BLaER1 treated with 17β-estradiol and CSF1 and Interleukin-3, amounts not matched to agents 10 nM and 100 nM (cell line): ENCODE measurements around the gene PRR18.

Experiments used
- H3K27ac ChIP-seq, 11 experiments: shearing (Covaris generic); formaldehyde crosslinking; 2 replicates each; pipeline ENCODE4 v1.8.1; 2022
- H3K27me3 ChIP-seq, 11 experiments: shearing (Covaris generic); formaldehyde crosslinking; 2 replicates each; pipeline ENCODE4 v1.8.1; 2022
- H3K36me3 ChIP-seq, 11 experiments: shearing (Covaris generic); formaldehyde crosslinking; 2 replicates each; pipeline ENCODE4 v1.8.1; 2022
- H3K4me1 ChIP-seq, 10 experiments: shearing (Covaris generic); formaldehyde crosslinking; 2 replicates each; pipeline ENCODE4 v1.8.1; 2022
- H3K4me2 ChIP-seq, 11 experiments: shearing (Covaris generic); formaldehyde crosslinking; 2 replicates each; pipeline ENCODE4 v1.8.1; 2022
- H3K4me3 ChIP-seq, 10 experiments: shearing (Covaris generic); formaldehyde crosslinking; 2 replicates each; pipeline ENCODE4 v1.8.1; 2022
- H3K9ac ChIP-seq, 11 experiments: shearing (Covaris generic); formaldehyde crosslinking; 2 replicates each; pipeline ENCODE4 v1.8.1; 2022
- H3K9me3 ChIP-seq, 11 experiments: shearing (Covaris generic); formaldehyde crosslinking; replicated peaks in 1 of 11; 2 replicates each; pipeline ENCODE4 v1.8.1; 2022
- H4K20me1 ChIP-seq, 11 experiments: shearing (Covaris generic); formaldehyde crosslinking; 2 replicates each; pipeline ENCODE4 v1.8.1; 2022
- Cebpa-rat ChIP-seq, 11 experiments: shearing (Covaris generic); IDR thresholded peaks; 2 replicates each; pipeline ENCODE4 v1.8.1; 2022

Gene PRR18

GRCh38 chr6:166336847-166337246, 28.7 kb upstream of the PRR18 start:
- Histone ChIP-seq H3K9me3 (no peaks in the 10 kb centered on the region; a peak in 1 of 22 replicates), H3K4me3 (peak overlapping the region in 1 of 10 experiments; percentile 18; a peak in 1 of 20 replicates), H4K20me1 (peaks cover 52 to 97% (median 93%) of the 10 kb centered on the region in 11 experiments; a peak in 19 of 22 replicates), H3K27ac (no peak overlapping the region), H3K4me1 (peaks cover 62 to 97% (median 89%) of the 10 kb centered on the region in 10 experiments), H3K9ac (no peak overlapping the region), H3K27me3 (no peaks in the 10 kb centered on the region), H3K4me2 (peak overlapping the region in 8 of 11 experiments; percentile 17 to 92 (median 56); a peak in 15 of 22 replicates), H3K36me3 (peaks cover 32 to 74% (median 64%) of the 10 kb centered on the region in 11 experiments)
- TF ChIP-seq Cebpa-rat (IDR thresholded peaks at IDR 0.05): no peak

- H3K36me3 ChIP-seq: peaks cover 32 to 73% (median 63%) of the 10 kb centered on the region in 11 experiments
- TF ChIP-seq Cebpa-rat (IDR thresholded peaks at IDR 0.05): no peak
- no peak overlapping the region for H3K4me3 ChIP-seq
- no peaks in the 10 kb centered on the region for H3K27me3 ChIP-seq
- H3K4me2 ChIP-seq: peak overlapping the region in 5 of 11 experiments; percentile 9 to 98 (median 91); a peak in 9 of 22 replicates
- H3K27ac ChIP-seq: no peak overlapping the region
- peaks cover 57 to 96% (median 83%) of the 10 kb centered on the region in 10 experiments for H3K4me1 ChIP-seq
- no peak overlapping the region for H3K9ac ChIP-seq
- H3K9me3 ChIP-seq: no peaks in the 10 kb centered on the region; a peak in 1 of 22 replicates
- peaks cover 48 to 100% (median 96%) of the 10 kb centered on the region in 11 experiments; a peak in 21 of 22 replicates for H4K20me1 ChIP-seq
These were observed 27.4 kb upstream of the PRR18 start for GRCh38 chr6:166335378-166336302.

DNA sequence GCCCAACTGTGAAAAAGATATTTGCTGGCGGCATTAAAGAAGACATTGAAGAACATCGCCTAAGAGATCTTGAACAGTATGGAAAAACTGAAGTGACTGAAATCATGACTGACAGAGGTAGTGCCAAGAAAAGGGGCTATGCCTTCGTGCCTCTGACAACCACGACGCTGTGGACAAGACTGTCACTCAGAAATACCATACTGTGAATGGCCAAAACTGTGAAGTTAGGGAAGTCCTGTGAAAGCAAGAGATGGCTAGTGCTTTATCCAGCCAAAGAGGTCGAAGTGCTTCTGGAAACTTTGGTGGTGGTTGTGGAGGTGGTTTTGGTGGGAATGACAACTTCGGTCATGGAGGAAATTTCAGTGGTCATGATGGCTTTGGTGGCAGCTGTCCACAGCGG, 26.7 kb upstream of the PRR18 start:
- no peaks in the 10 kb centered on the region; a peak in 1 of 22 replicates for H3K9me3 ChIP-seq
- H3K9ac ChIP-seq: no peak overlapping the region
- H3K36me3 ChIP-seq: peaks cover 32 to 71% (median 61%) of the 10 kb centered on the region in 11 experiments
- no peaks in the 10 kb centered on the region for H3K27me3 ChIP-seq
- peaks cover 50 to 90% (median 76%) of the 10 kb centered on the region in 10 experiments for H3K4me1 ChIP-seq
- peak overlapping the region in 2 of 11 experiments; percentile 76 to 81; a peak in 1 of 22 replicates for H3K27ac ChIP-seq
- peaks cover 45 to 100% (median 96%) of the 10 kb centered on the region in 11 experiments; a peak in 21 of 22 replicates for H4K20me1 ChIP-seq
- TF ChIP-seq Cebpa-rat (IDR thresholded peaks at IDR 0.05): no peak
- H3K4me3 ChIP-seq: no peak overlapping the region
- H3K4me2 ChIP-seq: peak overlapping the region; percentile 86 to 98 (median 93); a peak in 16 of 22 replicates

GRCh38 chr6:166333172-166333995, 25.2 kb upstream of the PRR18 start:
- H3K4me2 ChIP-seq: peak overlapping the region; percentile 86 to 98 (median 93)
- H3K9ac ChIP-seq: peak overlapping the region; percentile 3 to 69 (median 57); a peak in 19 of 22 replicates
- H3K4me1 ChIP-seq: peaks cover 35 to 76% (median 62%) of the 10 kb centered on the region in 10 experiments
- no peak for TF ChIP-seq Cebpa-rat (IDR thresholded peaks at IDR 0.05)
- H3K36me3 ChIP-seq: peaks cover 43 to 71% (median 61%) of the 10 kb centered on the region in 11 experiments
- H3K27ac ChIP-seq: peak overlapping the region in 10 of 11 experiments; percentile 33 to 81 (median 70); a peak in 19 of 22 replicates
- H3K9me3 ChIP-seq: no peaks in the 10 kb centered on the region; a peak in 1 of 22 replicates
- no peaks in the 10 kb centered on the region for H3K27me3 ChIP-seq
- H4K20me1 ChIP-seq: peaks cover 30 to 100% (median 96%) of the 10 kb centered on the region in 11 experiments; a peak in 21 of 22 replicates
- peak overlapping the region in 9 of 10 experiments; percentile 20 to 62 (median 43); a peak in 16 of 20 replicates for H3K4me3 ChIP-seq

- Histone ChIP-seq H3K4me2 (peak overlapping the region; percentile 86 to 98 (median 93)), H3K9ac (no peak overlapping the region), H4K20me1 (peaks cover 16 to 100% (median 92%) of the 10 kb centered on the region in 11 experiments; a peak in 21 of 22 replicates), H3K9me3 (no peaks in the 10 kb centered on the region; a peak in 1 of 22 replicates), H3K4me1 (peaks cover 33 to 59% (median 46%) of the 10 kb centered on the region in 10 experiments), H3K36me3 (peaks cover 45 to 71% (median 61%) of the 10 kb centered on the region in 11 experiments), H3K4me3 (no peak overlapping the region), H3K27me3 (no peaks in the 10 kb centered on the region), H3K27ac (no peak overlapping the region)
- no peak for TF ChIP-seq Cebpa-rat (IDR thresholded peaks at IDR 0.05)
These were observed 23.6 kb upstream of the PRR18 start for GRCh38 chr6:166331503-166332415.

GRCh38 chr6:166330612-166331011, 22.4 kb upstream of the PRR18 start:
- TF ChIP-seq Cebpa-rat (IDR thresholded peaks at IDR 0.05): no peak
- Histone ChIP-seq H3K9ac (no peak overlapping the region), H3K4me3 (no peak overlapping the region), H3K9me3 (no peaks in the 10 kb centered on the region; a peak in 1 of 22 replicates), H3K4me1 (peaks cover 33 to 48% (median 40%) of the 10 kb centered on the region in 10 experiments), H3K27me3 (no peaks in the 10 kb centered on the region), H3K27ac (no peak overlapping the region), H3K4me2 (no peak overlapping the region), H4K20me1 (peaks cover 13 to 100% (median 89%) of the 10 kb centered on the region in 11 experiments; a peak in 21 of 22 replicates), H3K36me3 (peaks cover 45 to 71% (median 61%) of the 10 kb centered on the region in 11 experiments)

- Histone ChIP-seq H3K36me3 (peaks cover 76 to 98% (median 87%) of the 10 kb centered on the region in 11 experiments), H3K9ac (no peak overlapping the region), H3K27ac (no peak overlapping the region), H3K4me3 (no peak overlapping the region), H4K20me1 (peaks cover 2 to 69% (median 43%) of the 10 kb centered on the region in 11 experiments; a peak in 21 of 22 replicates), H3K27me3 (no peaks in the 10 kb centered on the region), H3K4me2 (no peak overlapping the region), H3K9me3 (no peaks in the 10 kb centered on the region), H3K4me1 (peaks cover 0 to under 1% (median 0%) of the 10 kb centered on the region in 10 experiments; a peak in 3 of 20 replicates)
- no peak for TF ChIP-seq Cebpa-rat (IDR thresholded peaks at IDR 0.05)
These were observed 17.3 kb upstream of the PRR18 start for GRCh38 chr6:166325383-166326042.
